ENCODE results near the gene MTRR.
A peak's percentile ranks its signal among the peaks of the same experiment; 100 is the strongest.

MTRR gene

GRCh38 chr5:7884491-7885267 lies 15.7 kb downstream of the MTRR start:
- no peak overlapping the region for H3K9ac ChIP-seq
- no peaks in the 10 kb centered on the region for H3K36me3 ChIP-seq (ENCODE audit: control insufficient read depth, insufficient read depth, low read length)

DNA sequence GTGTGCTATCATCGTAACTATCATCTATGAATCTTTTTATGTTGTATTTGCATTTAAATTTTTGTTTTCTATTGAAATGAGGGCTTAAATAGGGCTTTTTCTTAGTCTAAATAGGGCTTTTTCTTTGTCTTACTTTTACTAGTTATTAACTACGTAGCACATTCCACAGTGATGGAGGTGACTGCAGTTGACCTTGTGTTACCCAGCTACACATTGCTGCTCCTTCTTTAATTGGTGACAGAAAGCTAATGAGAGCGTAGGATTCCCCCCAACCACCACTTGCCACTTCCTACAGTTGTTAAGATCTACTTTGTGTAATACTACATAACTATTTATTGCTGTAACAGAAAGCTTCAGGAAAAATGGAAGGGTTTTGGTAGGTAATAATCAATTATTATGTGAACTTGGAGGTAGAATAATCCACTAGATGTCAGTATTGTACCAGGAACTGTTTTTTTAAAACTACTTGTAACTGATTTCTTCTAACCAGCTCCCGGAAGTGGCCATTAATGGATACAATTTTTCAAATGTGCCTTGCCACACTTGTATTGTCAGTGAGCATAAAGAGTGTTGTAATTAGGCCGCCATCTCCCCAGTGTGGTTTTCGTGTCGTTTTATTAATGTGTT lies 18.0 kb downstream of the MTRR start:
- Histone ChIP-seq H2AFZ (no peak overlapping the region), H3K27me3 (ENCODE audit: control insufficient read depth, insufficient read depth, low read length) (no peaks in the 10 kb centered on the region), H3K4me1 (no peaks in the 10 kb centered on the region), H3K36me3 (ENCODE audit: control insufficient read depth, insufficient read depth, low read length) (no peaks in the 10 kb centered on the region), H3K4me3 (ENCODE audit: low read depth, low read length) (no peak overlapping the region), H3K9ac (no peak overlapping the region), H3K79me2 (peaks cover under 1% of the 10 kb centered on the region), H3K4me2 (ENCODE audit: low read length) (no peak overlapping the region), H3K27ac (no peak overlapping the region), H3K9me3 (ENCODE audit: control insufficient read depth, low read length) (no peaks in the 10 kb centered on the region)
- TF ChIP-seq, protein P1, sequence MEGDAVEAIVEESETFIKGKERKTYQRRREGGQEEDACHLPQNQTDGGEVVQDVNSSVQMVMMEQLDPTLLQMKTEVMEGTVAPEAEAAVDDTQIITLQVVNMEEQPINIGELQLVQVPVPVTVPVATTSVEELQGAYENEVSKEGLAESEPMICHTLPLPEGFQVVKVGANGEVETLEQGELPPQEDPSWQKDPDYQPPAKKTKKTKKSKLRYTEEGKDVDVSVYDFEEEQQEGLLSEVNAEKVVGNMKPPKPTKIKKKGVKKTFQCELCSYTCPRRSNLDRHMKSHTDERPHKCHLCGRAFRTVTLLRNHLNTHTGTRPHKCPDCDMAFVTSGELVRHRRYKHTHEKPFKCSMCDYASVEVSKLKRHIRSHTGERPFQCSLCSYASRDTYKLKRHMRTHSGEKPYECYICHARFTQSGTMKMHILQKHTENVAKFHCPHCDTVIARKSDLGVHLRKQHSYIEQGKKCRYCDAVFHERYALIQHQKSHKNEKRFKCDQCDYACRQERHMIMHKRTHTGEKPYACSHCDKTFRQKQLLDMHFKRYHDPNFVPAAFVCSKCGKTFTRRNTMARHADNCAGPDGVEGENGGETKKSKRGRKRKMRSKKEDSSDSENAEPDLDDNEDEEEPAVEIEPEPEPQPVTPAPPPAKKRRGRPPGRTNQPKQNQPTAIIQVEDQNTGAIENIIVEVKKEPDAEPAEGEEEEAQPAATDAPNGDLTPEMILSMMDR (IDR thresholded peaks at IDR 0.05) = peak; percentile 47

More at GRCh38 chr5:7884491-7885267, 15.7 kb downstream of the MTRR start:
- no peaks in the 10 kb centered on the region for H3K9me3 ChIP-seq (ENCODE audit: control insufficient read depth, low read length)
- H2AFZ ChIP-seq = no peak overlapping the region
- no peak overlapping the region for H3K27ac ChIP-seq
- no peak overlapping the region for H3K4me3 ChIP-seq (ENCODE audit: low read depth, low read length)
- H3K79me2 ChIP-seq = peaks cover 6% of the 10 kb centered on the region
- TF ChIP-seq, protein P1 (IDR thresholded peaks at IDR 0.05) = no peak
- no peak overlapping the region for H3K4me2 ChIP-seq (ENCODE audit: low read length)
- H3K4me1 ChIP-seq = no peaks in the 10 kb centered on the region
- no peaks in the 10 kb centered on the region for H3K27me3 ChIP-seq (ENCODE audit: control insufficient read depth, insufficient read depth, low read length)

GRCh38 chr5:7888901-7889300 lies 20.0 kb downstream of the MTRR start:
- no peaks in the 10 kb centered on the region for H3K36me3 ChIP-seq (ENCODE audit: control insufficient read depth, insufficient read depth, low read length)

DNA sequence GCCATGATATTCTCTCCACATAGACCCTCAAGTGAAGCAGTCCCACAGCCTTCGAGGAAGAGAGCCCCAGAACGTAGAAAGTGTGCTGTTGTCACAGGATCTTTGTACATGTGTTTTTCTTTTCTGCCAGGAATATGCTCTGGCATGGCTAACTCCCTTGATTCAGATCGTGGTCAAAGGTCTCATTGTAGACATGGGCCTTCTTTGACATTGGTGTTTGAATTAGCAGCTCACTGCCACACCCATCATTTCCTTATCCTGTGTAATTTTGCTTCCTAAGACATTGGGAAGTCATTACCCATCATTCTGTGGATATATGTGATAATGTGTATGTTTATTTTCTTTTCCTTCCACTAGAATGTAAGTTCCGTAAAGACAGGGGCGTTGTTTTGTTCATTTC lies 25.5 kb downstream of the MTRR start:
- Histone ChIP-seq H3K4me2 (ENCODE audit: low read length) (no peak overlapping the region), H3K9ac (no peak overlapping the region), H3K27me3 (ENCODE audit: control insufficient read depth, insufficient read depth, low read length) (no peaks in the 10 kb centered on the region), H3K36me3 (ENCODE audit: control insufficient read depth, insufficient read depth, low read length) (no peaks in the 10 kb centered on the region), H3K4me1 (no peaks in the 10 kb centered on the region), H3K79me2 (no peaks in the 10 kb centered on the region), H3K4me3 (ENCODE audit: low read depth, low read length) (no peak overlapping the region), H3K9me3 (ENCODE audit: control insufficient read depth, low read length) (no peaks in the 10 kb centered on the region), H3K27ac (no peak overlapping the region), H2AFZ (no peak overlapping the region)
- TF ChIP-seq, protein P1 (IDR thresholded peaks at IDR 0.05) = no peak

More at GRCh38 chr5:7888901-7889300, 20.0 kb downstream of the MTRR start:
- TF ChIP-seq, protein P1 (IDR thresholded peaks at IDR 0.05) = no peak
- Histone ChIP-seq H3K27me3 (ENCODE audit: control insufficient read depth, insufficient read depth, low read length) (no peaks in the 10 kb centered on the region), H3K4me2 (ENCODE audit: low read length) (no peak overlapping the region), H2AFZ (no peak overlapping the region), H3K27ac (no peak overlapping the region), H3K9me3 (ENCODE audit: control insufficient read depth, low read length) (no peaks in the 10 kb centered on the region), H3K4me1 (no peaks in the 10 kb centered on the region), H3K4me3 (ENCODE audit: low read depth, low read length) (no peak overlapping the region), H3K9ac (no peak overlapping the region), H3K79me2 (no peaks in the 10 kb centered on the region)
